ENCODE data around the gene LINC01488.

The LINC01488 gene

DNA sequence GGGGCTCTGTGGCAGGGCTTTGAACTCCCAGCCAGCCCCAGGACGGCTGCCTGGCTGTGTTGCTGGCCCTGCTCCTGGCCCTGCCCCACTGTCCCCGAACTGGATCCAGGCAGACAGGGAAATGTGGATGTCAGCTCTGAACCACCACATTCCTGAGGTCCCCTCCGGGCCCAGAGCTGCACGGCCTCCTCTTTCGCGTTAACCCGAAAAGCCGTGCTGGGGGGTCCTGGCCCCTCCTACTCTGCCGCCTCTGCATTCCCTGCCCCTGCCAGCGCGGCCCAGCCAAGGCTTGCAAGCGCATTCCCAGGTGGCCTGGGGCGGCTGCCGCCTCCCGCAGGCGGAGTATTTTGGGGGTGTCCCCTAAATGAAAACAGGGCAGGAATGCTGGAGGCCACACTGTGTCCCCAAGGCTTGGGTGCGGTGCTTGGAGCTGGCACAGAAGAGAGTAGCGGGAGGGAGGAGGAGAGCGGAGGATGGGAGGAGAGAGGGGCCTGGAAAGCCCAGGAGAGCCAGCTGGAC lies 5.4 kb downstream of the LINC01488 start:
- POLR2A ChIA-PET = no interaction called here
- CTCF ChIA-PET = no interaction called here
- H3K4me1 ChIP-seq (ENCODE audit: control extremely low read depth in 1 of 4, control insufficient read depth in 4 of 4, insufficient read depth in 4 of 4, low read length in 3 of 4) = no peaks in the 10 kb centered on the region
- DNase-seq = no peak
- H3K9me3 ChIP-seq (ENCODE audit: control extremely low read depth in 1 of 5, control insufficient read depth in 4 of 5, insufficient read depth in 2 of 5, low read depth in 1 of 5, low read length in 4 of 5) = peaks cover 0 to 2% (median 0%) of the 10 kb centered on the region in 5 experiments
- no peak overlapping the region for H3K4me3 ChIP-seq (ENCODE audit: control insufficient read depth in 1 of 7, extremely low read depth in 1 of 7, insufficient read depth in 4 of 7, low read depth in 2 of 7, low read length in 6 of 7)
- peaks cover 0 to 2% (median 0%) of the 10 kb centered on the region in 5 experiments for H3K27me3 ChIP-seq (replicated peaks in 2 of 5; ENCODE audit: control insufficient read depth in 4 of 5, insufficient read depth in 5 of 5, low read length in 4 of 5)
- no peaks in the 10 kb centered on the region for H3K36me3 ChIP-seq (ENCODE audit: control insufficient read depth in 4 of 4, insufficient read depth in 4 of 4, low read length in 3 of 4)
- 94% methylated on average over 19 of the region's 19 CpGs for WGBS (ENCODE audit: insufficient coverage)
- no peak overlapping the region for H3K27ac ChIP-seq (ENCODE audit: insufficient read depth in 1 of 2, low read depth in 1 of 2, low read length in 2 of 2, poor library complexity in 1 of 2, severe bottlenecking in 2 of 2)

DNA sequence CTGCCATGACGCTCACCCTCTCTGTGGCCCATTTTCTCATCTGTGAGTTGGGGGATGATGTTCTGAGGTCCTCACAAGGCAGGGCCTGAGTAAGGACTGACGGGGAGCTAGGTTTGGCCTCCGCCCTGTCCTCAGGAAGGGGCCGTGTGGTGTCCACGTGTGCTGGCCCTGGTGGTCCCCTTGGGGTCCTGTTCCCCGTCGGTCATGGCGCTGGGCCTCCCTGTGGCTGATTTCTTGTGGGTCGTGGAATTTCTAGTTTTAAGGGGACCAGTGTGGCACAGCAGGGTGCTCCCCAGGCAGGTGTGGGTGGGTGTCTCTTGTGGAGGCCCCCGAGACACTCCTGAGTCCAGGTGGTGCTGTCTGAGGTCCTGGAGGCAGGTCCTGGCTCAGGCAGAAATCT lies 5.9 kb downstream of the LINC01488 start:
- peaks cover 0 to 2% (median 0%) of the 10 kb centered on the region in 5 experiments for H3K27me3 ChIP-seq (replicated peaks in 2 of 5; ENCODE audit: control insufficient read depth in 4 of 5, insufficient read depth in 5 of 5, low read length in 4 of 5)
- H3K27ac ChIP-seq (ENCODE audit: insufficient read depth in 1 of 2, low read depth in 1 of 2, low read length in 2 of 2, poor library complexity in 1 of 2, severe bottlenecking in 2 of 2) = no peak overlapping the region
- WGBS (ENCODE audit: insufficient coverage) = 84% methylated on average over 8 of the region's 10 CpGs
- H3K9me3 ChIP-seq (ENCODE audit: control extremely low read depth in 1 of 5, control insufficient read depth in 4 of 5, insufficient read depth in 2 of 5, low read depth in 1 of 5, low read length in 4 of 5) = peaks cover 0 to under 1% (median 0%) of the 10 kb centered on the region in 5 experiments
- H3K36me3 ChIP-seq (ENCODE audit: control insufficient read depth in 4 of 4, insufficient read depth in 4 of 4, low read length in 3 of 4) = no peaks in the 10 kb centered on the region
- no peak overlapping the region for H3K4me3 ChIP-seq (ENCODE audit: control insufficient read depth in 1 of 7, extremely low read depth in 1 of 7, insufficient read depth in 4 of 7, low read depth in 2 of 7, low read length in 6 of 7)
- H3K4me1 ChIP-seq (ENCODE audit: control extremely low read depth in 1 of 4, control insufficient read depth in 4 of 4, insufficient read depth in 4 of 4, low read length in 3 of 4) = no peaks in the 10 kb centered on the region
- CTCF ChIA-PET = no interaction called here
- no peak for DNase-seq
- POLR2A ChIA-PET = no interaction called here

DNA sequence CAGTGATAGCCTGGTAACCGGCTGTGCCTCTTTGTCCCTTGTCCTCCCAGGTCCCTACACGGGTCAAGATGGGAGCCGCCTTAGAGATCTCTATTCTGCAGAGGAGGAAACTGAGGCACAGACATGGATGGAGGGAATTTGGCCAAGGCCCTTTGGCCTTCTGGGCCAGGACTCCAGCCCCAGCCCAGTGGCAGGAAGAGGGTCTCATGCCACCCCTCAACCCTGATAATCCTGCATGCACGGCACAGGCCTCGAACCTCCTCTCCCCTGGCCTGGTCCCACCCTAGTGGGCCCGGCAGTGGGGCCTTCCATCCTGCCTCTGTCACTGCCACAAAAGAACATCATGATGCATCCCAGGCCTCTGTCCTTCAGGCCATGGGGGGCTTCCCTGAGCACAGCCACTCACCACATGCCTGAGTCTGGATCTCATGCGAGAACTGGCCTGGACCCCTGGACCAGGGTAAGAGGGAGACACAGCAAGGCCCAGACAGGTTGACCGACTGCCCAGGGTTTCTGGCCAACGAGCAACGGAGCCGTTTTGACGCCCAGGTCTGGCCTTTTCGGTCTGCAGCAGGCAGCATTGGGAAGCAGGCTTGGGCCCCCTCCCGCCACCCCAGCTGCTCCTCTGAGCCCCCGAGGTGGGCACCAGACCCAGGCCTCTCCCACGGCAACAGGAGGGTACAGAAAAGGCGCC lies 6.5 kb downstream of the LINC01488 start:
- Histone ChIP-seq H3K4me1 (ENCODE audit: control extremely low read depth in 1 of 4, control insufficient read depth in 4 of 4, insufficient read depth in 4 of 4, low read length in 3 of 4) (no peaks in the 10 kb centered on the region), H3K4me3 (ENCODE audit: control insufficient read depth in 1 of 7, extremely low read depth in 1 of 7, insufficient read depth in 4 of 7, low read depth in 2 of 7, low read length in 6 of 7) (no peak overlapping the region), H3K36me3 (ENCODE audit: control insufficient read depth in 4 of 4, insufficient read depth in 4 of 4, low read length in 3 of 4) (no peaks in the 10 kb centered on the region), H3K27me3 (replicated peaks in 2 of 5; ENCODE audit: control insufficient read depth in 4 of 5, insufficient read depth in 5 of 5, low read length in 4 of 5) (peaks cover 0 to 2% (median 0%) of the 10 kb centered on the region in 5 experiments), H3K9me3 (ENCODE audit: control extremely low read depth in 1 of 5, control insufficient read depth in 4 of 5, insufficient read depth in 2 of 5, low read depth in 1 of 5, low read length in 4 of 5) (no peaks in the 10 kb centered on the region), H3K27ac (ENCODE audit: insufficient read depth in 1 of 2, low read depth in 1 of 2, low read length in 2 of 2, poor library complexity in 1 of 2, severe bottlenecking in 2 of 2) (no peak overlapping the region)
- over 99% methylated on average over 16 of the region's 17 CpGs for WGBS (ENCODE audit: insufficient coverage)
- ChIA-PET POLR2A (no interaction called here), CTCF (no interaction called here)
- DNase-seq = no peak

DNA sequence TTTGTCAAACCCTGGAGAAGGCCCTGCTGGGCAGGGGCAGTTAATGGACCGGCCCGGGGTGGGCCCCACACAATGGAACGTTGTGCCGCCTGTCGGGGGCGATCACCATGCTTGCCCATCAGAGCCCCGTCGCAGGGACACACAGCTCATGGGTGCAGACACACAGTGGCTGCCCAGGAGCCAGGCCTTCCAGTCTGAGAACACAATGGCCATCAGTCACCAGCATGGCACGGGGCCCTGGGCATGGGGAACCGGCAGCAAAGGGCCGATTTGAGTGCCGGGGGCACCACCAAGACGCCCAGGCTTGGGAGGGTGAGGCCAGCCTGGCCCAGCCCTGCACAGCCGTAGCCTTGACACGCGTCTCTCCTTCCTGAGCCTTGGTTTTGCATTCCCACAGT lies 7.1 kb downstream of the LINC01488 start:
- Histone ChIP-seq H3K9me3 (ENCODE audit: control extremely low read depth in 1 of 5, control insufficient read depth in 4 of 5, insufficient read depth in 2 of 5, low read depth in 1 of 5, low read length in 4 of 5) (no peaks in the 10 kb centered on the region), H3K4me3 (ENCODE audit: control insufficient read depth in 1 of 7, extremely low read depth in 1 of 7, insufficient read depth in 4 of 7, low read depth in 2 of 7, low read length in 6 of 7) (no peak overlapping the region), H3K27ac (ENCODE audit: insufficient read depth in 1 of 2, low read depth in 1 of 2, low read length in 2 of 2, poor library complexity in 1 of 2, severe bottlenecking in 2 of 2) (no peak overlapping the region), H3K27me3 (replicated peaks in 2 of 5; ENCODE audit: control insufficient read depth in 4 of 5, insufficient read depth in 5 of 5, low read length in 4 of 5) (peaks cover 0 to 2% (median 0%) of the 10 kb centered on the region in 5 experiments), H3K4me1 (ENCODE audit: control extremely low read depth in 1 of 4, control insufficient read depth in 4 of 4, insufficient read depth in 4 of 4, low read length in 3 of 4) (no peaks in the 10 kb centered on the region), H3K36me3 (ENCODE audit: control insufficient read depth in 4 of 4, insufficient read depth in 4 of 4, low read length in 3 of 4) (no peaks in the 10 kb centered on the region)
- no peak for DNase-seq
- ChIA-PET POLR2A (no interaction called here), CTCF (interaction anchor here (0.6 kb wide), 1 partner anchor 43 kb away, joined by 3 read pairs; no protein-coding TSS in a partner anchor)
- WGBS (ENCODE audit: insufficient coverage) = 97% methylated on average over 16 of the region's 16 CpGs

DNA sequence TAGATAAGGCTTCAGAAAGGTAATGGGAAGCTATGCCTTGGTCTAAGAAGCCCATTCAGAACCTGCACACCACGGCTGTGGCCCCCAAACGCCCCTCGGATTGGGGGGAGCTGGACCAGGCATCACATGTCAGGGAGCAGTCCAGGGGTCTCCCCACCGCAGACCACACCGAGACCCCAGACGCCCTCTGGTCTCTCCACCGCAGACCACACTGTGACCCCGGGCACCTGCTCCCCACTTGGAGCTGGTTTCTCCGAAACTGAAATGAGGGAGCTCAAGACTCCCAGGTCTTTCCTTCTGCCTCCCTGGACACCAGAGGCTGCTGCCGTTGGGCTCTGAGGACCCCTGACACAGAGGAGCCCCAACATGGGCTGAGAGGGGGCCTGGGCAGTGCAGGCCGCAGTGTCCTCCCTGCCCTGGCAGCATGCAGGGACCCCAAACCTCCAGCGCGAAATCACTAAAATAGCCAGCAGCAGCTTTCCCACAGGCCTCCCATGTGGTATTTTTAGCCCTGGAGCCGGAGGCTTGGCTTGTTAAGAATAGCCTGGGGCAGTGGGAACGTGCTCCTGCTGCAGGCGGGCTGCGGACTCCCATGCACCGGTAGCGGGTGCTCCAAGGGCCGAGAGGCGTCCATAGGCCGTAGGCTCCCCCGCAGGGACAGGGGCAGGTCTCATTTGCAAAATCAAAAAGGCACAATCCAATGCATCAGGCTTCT lies 7.7 kb downstream of the LINC01488 start:
- Histone ChIP-seq H3K4me1 (ENCODE audit: control extremely low read depth in 1 of 4, control insufficient read depth in 4 of 4, insufficient read depth in 4 of 4, low read length in 3 of 4) (no peaks in the 10 kb centered on the region), H3K27ac (ENCODE audit: insufficient read depth in 1 of 2, low read depth in 1 of 2, low read length in 2 of 2, poor library complexity in 1 of 2, severe bottlenecking in 2 of 2) (no peak overlapping the region), H3K4me3 (ENCODE audit: control insufficient read depth in 1 of 7, extremely low read depth in 1 of 7, insufficient read depth in 4 of 7, low read depth in 2 of 7, low read length in 6 of 7) (no peak overlapping the region), H3K9me3 (ENCODE audit: control extremely low read depth in 1 of 5, control insufficient read depth in 4 of 5, insufficient read depth in 2 of 5, low read depth in 1 of 5, low read length in 4 of 5) (no peaks in the 10 kb centered on the region), H3K27me3 (replicated peaks in 2 of 5; ENCODE audit: control insufficient read depth in 4 of 5, insufficient read depth in 5 of 5, low read length in 4 of 5) (peaks cover 0 to 2% (median 0%) of the 10 kb centered on the region in 5 experiments), H3K36me3 (ENCODE audit: control insufficient read depth in 4 of 4, insufficient read depth in 4 of 4, low read length in 3 of 4) (no peaks in the 10 kb centered on the region)
- 97% methylated on average over 22 of the region's 23 CpGs for WGBS (ENCODE audit: insufficient coverage)
- ChIA-PET CTCF (interaction anchor here (0.6 kb wide), 1 partner anchor 43 kb away, joined by 3 read pairs; no protein-coding TSS in a partner anchor), POLR2A (no interaction called here)
- no peak for DNase-seq

DNA sequence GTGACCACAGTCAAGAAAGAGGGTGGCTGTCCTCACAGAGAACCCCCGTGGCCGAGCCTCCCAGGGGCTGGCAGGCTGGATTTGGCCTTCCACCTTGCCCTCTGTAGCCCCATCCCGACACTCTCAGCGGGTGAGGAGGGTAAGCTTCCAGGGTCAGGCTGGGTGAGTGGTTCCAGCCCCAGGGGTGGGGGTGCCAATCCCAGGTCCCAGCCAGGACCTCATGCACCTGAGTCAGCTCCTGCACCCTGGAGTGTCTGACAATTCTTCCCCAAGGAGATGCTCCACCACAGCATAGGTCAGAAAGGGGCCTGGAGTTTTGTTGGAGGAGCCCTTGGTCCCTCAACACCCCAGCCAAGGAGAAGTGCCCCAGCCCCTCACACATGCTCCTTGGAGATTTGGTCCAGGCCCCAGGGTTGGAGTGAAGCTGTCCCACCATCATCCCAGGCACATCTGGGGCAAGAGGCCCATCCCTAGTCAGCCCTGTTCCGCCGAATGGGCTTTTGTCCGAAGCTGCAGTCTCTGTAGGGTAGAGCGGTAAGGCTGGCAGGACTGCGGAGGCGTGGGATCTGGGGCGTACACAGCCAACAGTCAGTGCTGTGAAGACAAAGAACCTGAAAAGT lies 8.4 kb downstream of the LINC01488 start:
- CTCF ChIA-PET = no interaction called here
- no peaks in the 10 kb centered on the region for H3K36me3 ChIP-seq (ENCODE audit: control insufficient read depth in 4 of 4, insufficient read depth in 4 of 4, low read length in 3 of 4)
- no peak overlapping the region for H3K4me3 ChIP-seq (ENCODE audit: control insufficient read depth in 1 of 7, extremely low read depth in 1 of 7, insufficient read depth in 4 of 7, low read depth in 2 of 7, low read length in 6 of 7)
- no peaks in the 10 kb centered on the region for H3K9me3 ChIP-seq (ENCODE audit: control extremely low read depth in 1 of 5, control insufficient read depth in 4 of 5, insufficient read depth in 2 of 5, low read depth in 1 of 5, low read length in 4 of 5)
- no peak for DNase-seq
- peaks cover 0 to 2% (median 0%) of the 10 kb centered on the region in 5 experiments for H3K27me3 ChIP-seq (replicated peaks in 2 of 5; ENCODE audit: control insufficient read depth in 4 of 5, insufficient read depth in 5 of 5, low read length in 4 of 5)
- 97% methylated on average over 11 of the region's 11 CpGs for WGBS (ENCODE audit: insufficient coverage)
- POLR2A ChIA-PET = no interaction called here
- H3K27ac ChIP-seq (ENCODE audit: insufficient read depth in 1 of 2, low read depth in 1 of 2, low read length in 2 of 2, poor library complexity in 1 of 2, severe bottlenecking in 2 of 2) = no peak overlapping the region
- peaks cover 0 to 4% (median 0%) of the 10 kb centered on the region in 4 experiments for H3K4me1 ChIP-seq (ENCODE audit: control extremely low read depth in 1 of 4, control insufficient read depth in 4 of 4, insufficient read depth in 4 of 4, low read length in 3 of 4)

DNA sequence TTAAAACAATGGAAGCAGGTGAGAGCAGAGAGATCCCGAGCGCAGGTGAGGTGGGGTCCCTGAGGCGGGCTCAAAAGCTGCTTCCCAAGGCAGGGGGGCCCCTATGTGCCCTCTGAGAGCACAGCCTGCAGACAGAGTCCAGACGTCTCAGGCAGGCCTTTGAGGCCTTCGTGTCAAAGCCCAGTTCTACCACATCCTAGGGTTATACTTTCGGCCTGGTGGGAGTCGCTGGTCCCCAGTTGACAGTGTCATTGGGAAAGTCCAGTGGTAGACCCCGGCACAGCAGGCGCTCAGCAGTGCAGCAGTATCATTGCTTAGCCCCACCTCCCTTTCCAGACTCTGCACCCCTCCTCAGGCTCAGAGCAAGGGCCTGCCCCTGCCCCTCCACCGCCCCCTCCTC lies 9.1 kb downstream of the LINC01488 start:
- ChIA-PET CTCF (no interaction called here), POLR2A (no interaction called here)
- DNase-seq = no peak
- Histone ChIP-seq H3K36me3 (ENCODE audit: control insufficient read depth in 4 of 4, insufficient read depth in 4 of 4, low read length in 3 of 4) (no peaks in the 10 kb centered on the region), H3K27ac (ENCODE audit: insufficient read depth in 1 of 2, low read depth in 1 of 2, low read length in 2 of 2, poor library complexity in 1 of 2, severe bottlenecking in 2 of 2) (no peak overlapping the region), H3K27me3 (replicated peaks in 2 of 5; ENCODE audit: control insufficient read depth in 4 of 5, insufficient read depth in 5 of 5, low read length in 4 of 5) (peaks cover 0 to 2% (median 0%) of the 10 kb centered on the region in 5 experiments), H3K9me3 (ENCODE audit: control extremely low read depth in 1 of 5, control insufficient read depth in 4 of 5, insufficient read depth in 2 of 5, low read depth in 1 of 5, low read length in 4 of 5) (no peaks in the 10 kb centered on the region), H3K4me1 (ENCODE audit: control extremely low read depth in 1 of 4, control insufficient read depth in 4 of 4, insufficient read depth in 4 of 4, low read length in 3 of 4) (peaks cover 0 to 4% (median 0%) of the 10 kb centered on the region in 4 experiments), H3K4me3 (ENCODE audit: control insufficient read depth in 1 of 7, extremely low read depth in 1 of 7, insufficient read depth in 4 of 7, low read depth in 2 of 7, low read length in 6 of 7) (no peak overlapping the region)
- WGBS (ENCODE audit: insufficient coverage) = 100% methylated on average over 7 of the region's 10 CpGs

All from common myeloid progenitor, CD34-positive (primary cell).